ENCODE data around the gene SLC25A1.

- TF ChIP-seq CTCF (IDR thresholded peaks at IDR 0.05) (no peak), POLR2A (IDR thresholded peaks at IDR 0.05) (no peak)
Observed at GRCh38 chr22:19226428-19226827, 47.9 kb upstream of the SLC25A1 start.

Data from Peyer's patch (tissue), 4 donors.